Neural cell (in vitro differentiated cells): ENCODE data around the gene ATXN10.

Experiments used
- MXI1 ChIP-seq: fragments of 450-650 bp; conservative IDR thresholded peaks from 2 replicates; pipeline ENCODE4 v1.6.1; 2014; ENCODE audit warnings: antibody characterized with exemption, mild to moderate bottlenecking; ENCODE audit not compliant: poor library complexity, severe bottlenecking
- RAD21 ChIP-seq: fragments of 450-650 bp; conservative IDR thresholded peaks from 2 replicates; pipeline ENCODE4 v1.6.1; 2014; ENCODE audit warnings: antibody characterized with exemption, mild to moderate bottlenecking, moderate library complexity
- SMC3 ChIP-seq: fragments of 450-650 bp; conservative IDR thresholded peaks from 2 replicates; pipeline ENCODE4 v1.6.1; 2014; ENCODE audit warnings: antibody characterized with exemption, mild to moderate bottlenecking, moderate library complexity; ENCODE audit not compliant: poor library complexity
- TAF1 ChIP-seq: IDR thresholded peaks from 2 replicates; pipeline ENCODE4 v1.6.1; 2012; ENCODE audit warnings: low read depth
- TF ChIP-seq, protein P1 (sequence below): fragments of 450-650 bp; IDR thresholded peaks from 2 replicates; pipeline ENCODE4 v1.5.1; 2014; ENCODE audit warnings: antibody characterized with exemption, mild to moderate bottlenecking, moderate library complexity; ENCODE audit not compliant: poor library complexity, severe bottlenecking

DNA sequence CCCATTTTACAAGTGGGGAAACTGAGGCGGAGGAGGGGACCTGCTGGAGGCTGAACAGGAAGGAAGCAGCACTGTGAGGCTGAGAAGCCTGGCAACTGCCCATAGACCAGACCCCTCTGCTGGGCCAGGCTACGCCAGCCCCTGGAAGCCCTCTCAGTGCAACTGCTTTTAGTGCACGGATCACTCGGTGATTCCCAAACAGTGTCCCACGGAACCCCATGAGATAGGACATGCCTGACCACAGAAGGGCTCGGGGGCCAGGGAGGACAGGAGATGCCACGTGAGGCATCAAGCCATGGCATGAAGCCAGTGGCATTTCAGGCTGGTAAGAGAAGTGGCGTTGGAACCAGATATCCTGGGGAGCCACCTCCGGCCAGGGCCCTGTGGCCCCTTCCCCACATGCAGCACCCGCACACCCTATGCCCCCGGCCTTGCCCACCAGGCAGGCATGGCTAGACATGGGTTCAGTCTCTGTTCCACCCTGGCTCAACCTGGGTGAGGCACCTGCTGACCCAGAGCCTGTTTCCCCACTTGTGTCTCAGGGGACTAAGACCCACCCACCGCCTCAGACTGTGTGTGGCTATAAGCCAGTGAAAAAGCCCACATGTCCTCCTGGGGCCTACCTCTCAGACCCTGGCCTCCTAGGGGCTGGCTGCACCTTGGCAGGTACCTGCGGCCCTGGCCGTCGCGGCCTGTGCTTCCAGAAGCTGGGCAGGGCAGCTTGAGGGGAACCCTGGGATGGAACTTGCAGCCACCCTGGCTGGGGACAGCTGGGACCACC, 221.2 kb downstream of the ATXN10 start:
- TF ChIP-seq, protein P1, sequence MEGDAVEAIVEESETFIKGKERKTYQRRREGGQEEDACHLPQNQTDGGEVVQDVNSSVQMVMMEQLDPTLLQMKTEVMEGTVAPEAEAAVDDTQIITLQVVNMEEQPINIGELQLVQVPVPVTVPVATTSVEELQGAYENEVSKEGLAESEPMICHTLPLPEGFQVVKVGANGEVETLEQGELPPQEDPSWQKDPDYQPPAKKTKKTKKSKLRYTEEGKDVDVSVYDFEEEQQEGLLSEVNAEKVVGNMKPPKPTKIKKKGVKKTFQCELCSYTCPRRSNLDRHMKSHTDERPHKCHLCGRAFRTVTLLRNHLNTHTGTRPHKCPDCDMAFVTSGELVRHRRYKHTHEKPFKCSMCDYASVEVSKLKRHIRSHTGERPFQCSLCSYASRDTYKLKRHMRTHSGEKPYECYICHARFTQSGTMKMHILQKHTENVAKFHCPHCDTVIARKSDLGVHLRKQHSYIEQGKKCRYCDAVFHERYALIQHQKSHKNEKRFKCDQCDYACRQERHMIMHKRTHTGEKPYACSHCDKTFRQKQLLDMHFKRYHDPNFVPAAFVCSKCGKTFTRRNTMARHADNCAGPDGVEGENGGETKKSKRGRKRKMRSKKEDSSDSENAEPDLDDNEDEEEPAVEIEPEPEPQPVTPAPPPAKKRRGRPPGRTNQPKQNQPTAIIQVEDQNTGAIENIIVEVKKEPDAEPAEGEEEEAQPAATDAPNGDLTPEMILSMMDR = no peak
- TF ChIP-seq RAD21 (no peak), SMC3 (no peak), TAF1 (no peak), MXI1 (no peak)
